ENCODE measurements around the gene CRIM1.

- TF ChIP-seq CTCF (IDR thresholded peaks at IDR 0.05) (no peak), POLR2A (IDR thresholded peaks at IDR 0.05) (no peak)
These were observed 12.3 kb downstream of the CRIM1 start for GRCh38 chr2:36367895-36368353.
